MM.1S (cell line): Measurements from ENCODE around the gene ECHDC3.

Experiments used
- DNase-seq: peaks from one replicate; pipeline ENCODE4 v3.0.0-alpha.2; 2015
- H2AFZ ChIP-seq: fragments of 300-600 bp; sonication (generic); 2 replicates; pipeline ENCODE4 v1.6.0; 2016; ENCODE audit warnings: antibody characterized with exemption, low read length
- H3F3A ChIP-seq: fragments of 300-600 bp; sonication (generic); 2 replicates; pipeline ENCODE4 v1.6.1; 2016; ENCODE audit warnings: mild to moderate bottlenecking, antibody characterized with exemption, low read length, moderate library complexity, mixed read lengths; ENCODE audit not compliant: insufficient read depth
- H3K27ac ChIP-seq: fragments of 300-600 bp; sonication (generic); 2 replicates; pipeline ENCODE4 v1.5.1; 2016; ENCODE audit warnings: mild to moderate bottlenecking, low read length
- H3K27me3 ChIP-seq: fragments of 300-600 bp; sonication (generic); replicated peaks from 2 replicates; pipeline ENCODE4 v1.6.0; 2016; ENCODE audit warnings: low read length; ENCODE audit not compliant: insufficient read depth
- H3K36me3 ChIP-seq: fragments of 300-600 bp; sonication (generic); replicated peaks from 2 replicates; pipeline ENCODE4 v1.6.1; 2016; ENCODE audit warnings: mild to moderate bottlenecking, low read length, mixed read lengths; ENCODE audit not compliant: insufficient read depth
- H3K4me1 ChIP-seq: fragments of 300-600 bp; sonication (generic); 2 replicates; pipeline ENCODE4 v1.6.1; 2016; ENCODE audit warnings: low read length, mixed read lengths
- H3K4me2 ChIP-seq: fragments of 300-600 bp; sonication (generic); 2 replicates; pipeline ENCODE4 v1.6.0; 2016; ENCODE audit warnings: low read depth, low read length
- H3K4me3 ChIP-seq: fragments of 300-600 bp; sonication (generic); 2 replicates; pipeline ENCODE4 v1.5.1; 2016; ENCODE audit warnings: low read length, mixed read lengths
- H3K79me2 ChIP-seq: fragments of 300-600 bp; sonication (generic); 2 replicates; pipeline ENCODE4 v1.6.1; 2016; ENCODE audit warnings: mixed run types, low read length, mixed read lengths
- H3K9ac ChIP-seq: fragments of 300-600 bp; sonication (generic); 2 replicates; pipeline ENCODE4 v1.6.1; 2016; ENCODE audit warnings: low read length, mixed read lengths
- H3K9me2 ChIP-seq: fragments of 300-600 bp; sonication (generic); replicated peaks from 2 replicates; pipeline ENCODE4 v1.6.1; 2016; ENCODE audit warnings: mild to moderate bottlenecking, low read length, mixed read lengths; ENCODE audit not compliant: insufficient read depth
- H3K9me3 ChIP-seq: fragments of 300-600 bp; sonication (generic); replicated peaks from 2 replicates; pipeline ENCODE4 v1.6.1; 2016; ENCODE audit warnings: mild to moderate bottlenecking, low read length, mixed read lengths; ENCODE audit not compliant: insufficient read depth
- H4K20me1 ChIP-seq: fragments of 300-600 bp; sonication (generic); 2 replicates; pipeline ENCODE4 v1.6.1; 2016; ENCODE audit warnings: mild to moderate bottlenecking, low read length, moderate library complexity, mixed read lengths; ENCODE audit not compliant: insufficient read depth
- EZH2 ChIP-seq: fragments of 300-600 bp; sonication (generic); optimal IDR thresholded peaks from 2 replicates; pipeline ENCODE3; 2017; ENCODE audit warnings: low read depth, mild to moderate bottlenecking, antibody characterized with exemption, low read length, mixed read lengths
- EZH2phosphoT487 ChIP-seq: fragments of 300-600 bp; sonication (generic); IDR thresholded peaks from 2 replicates; pipeline ENCODE4 v1.6.1; 2018; ENCODE audit warnings: antibody characterized with exemption, low read length
- TF ChIP-seq, protein P1 (sequence below): fragments of 300-600 bp; sonication (generic); IDR thresholded peaks from 2 replicates; pipeline ENCODE4 v1.5.1; 2016; ENCODE audit warnings: antibody characterized with exemption, low read length, mixed read lengths

Gene ECHDC3

DNA sequence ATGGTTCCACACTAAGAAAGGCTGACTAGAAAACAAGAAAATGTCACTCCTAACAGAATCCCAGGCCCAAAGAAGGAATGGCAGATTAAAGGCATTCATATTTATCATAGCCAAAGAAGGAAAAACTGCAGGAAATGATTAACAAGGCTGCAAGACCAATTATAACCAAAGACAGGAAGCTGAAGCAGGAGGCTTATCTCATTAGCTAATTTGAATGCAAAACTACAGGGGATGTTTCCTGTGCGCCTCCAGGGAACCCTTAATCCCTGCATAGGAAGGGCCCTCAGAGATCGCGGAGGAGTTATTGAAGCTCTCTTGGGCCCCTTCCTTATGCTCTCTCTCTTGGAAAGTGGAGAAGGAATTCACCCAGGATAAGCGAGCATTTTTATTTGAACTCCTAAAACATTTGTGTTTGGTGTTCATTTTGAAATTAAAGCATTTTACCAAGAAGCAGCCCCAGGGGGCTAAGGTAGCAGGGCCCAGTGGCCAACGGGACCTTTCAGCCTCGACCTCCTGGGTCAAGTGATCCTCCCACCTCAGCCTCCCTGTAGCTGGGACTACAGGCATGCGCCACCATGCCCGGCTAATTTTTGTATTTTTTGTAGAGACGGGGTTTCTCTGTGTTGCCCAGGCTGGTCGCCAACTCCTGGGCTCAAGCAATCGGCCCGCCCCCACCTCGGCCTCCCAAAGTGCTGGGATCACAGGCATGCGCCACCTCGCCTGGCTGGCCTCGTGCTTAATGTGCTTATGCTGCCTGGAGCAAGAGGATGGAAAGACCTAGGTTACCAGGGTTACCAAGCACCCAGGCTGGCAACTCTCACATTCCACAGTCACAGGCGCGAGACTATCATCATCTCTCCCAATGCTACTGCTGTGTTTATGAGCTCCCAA, 56.9 kb downstream of the ECHDC3 start:
- Histone ChIP-seq H3K27ac (no peak overlapping the region), H3K79me2 (no peaks in the 10 kb centered on the region), H3K4me2 (no peak overlapping the region), H3K36me3 (no peaks in the 10 kb centered on the region), H3K4me3 (no peak overlapping the region), H2AFZ (no peak overlapping the region), H3K4me1 (no peaks in the 10 kb centered on the region), H4K20me1 (no peaks in the 10 kb centered on the region), H3K27me3 (no peaks in the 10 kb centered on the region), H3F3A (no peaks in the 10 kb centered on the region), H3K9ac (no peak overlapping the region), H3K9me2 (no peaks in the 10 kb centered on the region), H3K9me3 (no peaks in the 10 kb centered on the region)
- DNase-seq = no peak
- TF ChIP-seq, protein P1, sequence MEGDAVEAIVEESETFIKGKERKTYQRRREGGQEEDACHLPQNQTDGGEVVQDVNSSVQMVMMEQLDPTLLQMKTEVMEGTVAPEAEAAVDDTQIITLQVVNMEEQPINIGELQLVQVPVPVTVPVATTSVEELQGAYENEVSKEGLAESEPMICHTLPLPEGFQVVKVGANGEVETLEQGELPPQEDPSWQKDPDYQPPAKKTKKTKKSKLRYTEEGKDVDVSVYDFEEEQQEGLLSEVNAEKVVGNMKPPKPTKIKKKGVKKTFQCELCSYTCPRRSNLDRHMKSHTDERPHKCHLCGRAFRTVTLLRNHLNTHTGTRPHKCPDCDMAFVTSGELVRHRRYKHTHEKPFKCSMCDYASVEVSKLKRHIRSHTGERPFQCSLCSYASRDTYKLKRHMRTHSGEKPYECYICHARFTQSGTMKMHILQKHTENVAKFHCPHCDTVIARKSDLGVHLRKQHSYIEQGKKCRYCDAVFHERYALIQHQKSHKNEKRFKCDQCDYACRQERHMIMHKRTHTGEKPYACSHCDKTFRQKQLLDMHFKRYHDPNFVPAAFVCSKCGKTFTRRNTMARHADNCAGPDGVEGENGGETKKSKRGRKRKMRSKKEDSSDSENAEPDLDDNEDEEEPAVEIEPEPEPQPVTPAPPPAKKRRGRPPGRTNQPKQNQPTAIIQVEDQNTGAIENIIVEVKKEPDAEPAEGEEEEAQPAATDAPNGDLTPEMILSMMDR = no peak
- no peak for TF ChIP-seq EZH2phosphoT487
- no peak for TF ChIP-seq EZH2

DNA sequence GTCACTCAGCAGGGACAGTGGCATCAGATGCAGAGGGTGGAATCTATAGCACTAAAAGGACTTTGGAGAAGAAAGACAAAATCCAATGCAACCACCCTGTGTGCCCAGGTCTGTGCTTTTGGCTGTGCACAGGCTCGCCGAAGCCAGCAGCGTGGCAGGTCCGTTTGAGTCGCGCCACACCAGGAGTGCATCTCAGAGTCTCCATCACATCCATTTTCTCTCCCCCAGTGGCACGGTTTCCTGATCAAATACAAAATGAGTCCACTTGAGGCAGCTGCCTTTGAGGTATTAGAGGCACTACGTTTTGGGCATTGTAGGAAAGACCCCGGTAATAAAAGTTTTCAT, 57.5 kb downstream of the ECHDC3 start:
- TF ChIP-seq, protein P1 = no peak
- TF ChIP-seq EZH2 (no peak), EZH2phosphoT487 (no peak)

DNA sequence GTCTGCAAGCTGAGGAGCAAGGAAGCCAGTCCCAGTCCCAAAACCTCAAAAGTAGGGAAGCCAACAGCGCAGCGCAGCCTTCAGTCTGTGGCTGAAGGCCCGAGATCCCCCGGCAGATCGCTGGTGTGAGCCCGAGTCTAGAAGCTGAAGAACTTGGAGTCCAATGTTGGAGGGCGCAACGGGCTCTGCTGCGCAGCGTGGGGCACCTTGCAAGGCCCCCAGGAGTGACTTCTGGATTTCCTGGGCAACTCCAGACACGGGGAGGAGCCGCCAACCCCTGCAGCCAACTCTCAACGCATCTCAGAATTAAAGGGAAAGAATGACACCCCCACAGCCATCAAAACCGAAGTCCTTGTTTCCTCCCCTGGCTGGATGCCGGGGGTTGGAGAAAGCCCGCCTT, 62.2 kb downstream of the ECHDC3 start:
- Histone ChIP-seq H3K4me2 (no peak overlapping the region), H3K9me3 (no peaks in the 10 kb centered on the region)
- DNase-seq = no peak

More for the DNA sequence above, 57.5 kb downstream of the ECHDC3 start:
- Histone ChIP-seq H3K4me3 (no peak overlapping the region), H3K36me3 (no peaks in the 10 kb centered on the region), H3K4me1 (no peaks in the 10 kb centered on the region), H3K9me3 (no peaks in the 10 kb centered on the region), H3F3A (no peaks in the 10 kb centered on the region), H3K9me2 (no peaks in the 10 kb centered on the region), H2AFZ (no peak overlapping the region), H3K4me2 (no peak overlapping the region), H3K27ac (no peak overlapping the region), H3K79me2 (no peaks in the 10 kb centered on the region), H4K20me1 (no peaks in the 10 kb centered on the region), H3K27me3 (no peaks in the 10 kb centered on the region), H3K9ac (no peak overlapping the region)
- no peak for DNase-seq

More for the DNA sequence above, 62.2 kb downstream of the ECHDC3 start:
- H3K4me3 ChIP-seq = no peak overlapping the region
- TF ChIP-seq EZH2 (no peak), EZH2phosphoT487 (no peak)
- TF ChIP-seq, protein P1 = no peak
- H2AFZ ChIP-seq = no peak overlapping the region
- H3K36me3 ChIP-seq = no peaks in the 10 kb centered on the region
- H3F3A ChIP-seq = no peaks in the 10 kb centered on the region
- H4K20me1 ChIP-seq = no peaks in the 10 kb centered on the region
- no peaks in the 10 kb centered on the region for H3K79me2 ChIP-seq
- no peaks in the 10 kb centered on the region; the same call in 1 of the 2 replicates for H3K27me3 ChIP-seq
- H3K9me2 ChIP-seq = no peaks in the 10 kb centered on the region
- no peaks in the 10 kb centered on the region for H3K4me1 ChIP-seq
- H3K27ac ChIP-seq = no peak overlapping the region
- H3K9ac ChIP-seq = no peak overlapping the region
